ENCODE data around the gene GJB1. TPM values are rescaled to one million over a fixed set of nuclear protein-coding genes. Genes with fewer than 3 reads are reported as not detected.

GJB1 gene
- polyA plus RNA-seq, 1 donor (not counting 4 experiments of a cell fraction or from before 2014, with no cell fraction given) = not detected

GRCh38 chrX:71215338-71215912 lies 7.6 kb upstream of the GJB1 start:
- no peaks in the 10 kb centered on the region for H3K36me3 ChIP-seq (ENCODE audit: control insufficient read depth in 2 of 2, extremely low read depth in 1 of 2, insufficient read depth in 2 of 2, low read length in 2 of 2)
- no peak overlapping the region for H3K9ac ChIP-seq (ENCODE audit: control insufficient read depth, extremely low read depth, insufficient read depth, low read length)
- H3K4me1 ChIP-seq (ENCODE audit: control insufficient read depth, extremely low read depth, insufficient read depth, low read length) = no peaks in the 10 kb centered on the region
- dilution Hi-C loops (cut with MboI; ENCODE audit: extremely low pct_ligation_motif_present, low sequenced_read_pairs) = no loop called here
- H3K4me3 ChIP-seq (ENCODE audit: control insufficient read depth in 2 of 3, extremely low read depth in 1 of 3, insufficient read depth in 2 of 3, low read depth in 1 of 3, low read length in 3 of 3) = no peak overlapping the region
- no peaks in the 10 kb centered on the region for H3K79me2 ChIP-seq (ENCODE audit: control insufficient read depth, insufficient read depth, low read length)
- FAIRE-seq (no peak), DNase-seq (ENCODE audit: low read depth, low spot score) (no peak)
- no peaks in the 10 kb centered on the region for H4K20me1 ChIP-seq (ENCODE audit: control insufficient read depth, extremely low read depth, insufficient read depth, low read length)
- H3K27ac ChIP-seq (ENCODE audit: control insufficient read depth, insufficient read depth, low read length) = no peak overlapping the region
- H3K9me1 ChIP-seq (ENCODE audit: control insufficient read depth, extremely low read depth, insufficient read depth, low read length) = no peaks in the 10 kb centered on the region
- no peak for TF ChIP-seq CTCF (optimal IDR thresholded peaks at IDR 0.05 in 1 of 3, IDR thresholded peaks at IDR 0.05 in 1 of 3, conservative IDR thresholded peaks at IDR 0.05 in 1 of 3; ENCODE audit: extremely low read depth in 1 of 3, insufficient read depth in 2 of 3, low read length in 3 of 3)
- H3K27me3 ChIP-seq (ENCODE audit: control insufficient read depth, extremely low read depth, insufficient read depth, low read length) = no peaks in the 10 kb centered on the region
- no peaks in the 10 kb centered on the region for H3K9me3 ChIP-seq (ENCODE audit: control insufficient read depth, low read depth, low read length)
- no peak overlapping the region for H3K4me2 ChIP-seq (ENCODE audit: control insufficient read depth, extremely low read depth, insufficient read depth, low read depth, low read length)
- H2AFZ ChIP-seq (ENCODE audit: control insufficient read depth, low read length) = no peak overlapping the region

GRCh38 chrX:71216485-71216884 lies 6.5 kb upstream of the GJB1 start:
- Histone ChIP-seq H3K27me3 (ENCODE audit: control insufficient read depth, extremely low read depth, insufficient read depth, low read length) (no peaks in the 10 kb centered on the region), H3K36me3 (ENCODE audit: control insufficient read depth in 2 of 2, extremely low read depth in 1 of 2, insufficient read depth in 2 of 2, low read length in 2 of 2) (no peaks in the 10 kb centered on the region), H4K20me1 (ENCODE audit: control insufficient read depth, extremely low read depth, insufficient read depth, low read length) (no peaks in the 10 kb centered on the region), H3K4me1 (ENCODE audit: control insufficient read depth, extremely low read depth, insufficient read depth, low read length) (no peaks in the 10 kb centered on the region), H3K27ac (ENCODE audit: control insufficient read depth, insufficient read depth, low read length) (no peak overlapping the region), H2AFZ (ENCODE audit: control insufficient read depth, low read length) (no peak overlapping the region), H3K9me1 (ENCODE audit: control insufficient read depth, extremely low read depth, insufficient read depth, low read length) (no peaks in the 10 kb centered on the region), H3K4me3 (ENCODE audit: control insufficient read depth in 2 of 3, extremely low read depth in 1 of 3, insufficient read depth in 2 of 3, low read depth in 1 of 3, low read length in 3 of 3) (no peak overlapping the region), H3K9ac (ENCODE audit: control insufficient read depth, extremely low read depth, insufficient read depth, low read length) (no peak overlapping the region), H3K9me3 (ENCODE audit: control insufficient read depth, low read depth, low read length) (no peaks in the 10 kb centered on the region), H3K4me2 (ENCODE audit: control insufficient read depth, extremely low read depth, insufficient read depth, low read depth, low read length) (no peak overlapping the region), H3K79me2 (ENCODE audit: control insufficient read depth, insufficient read depth, low read length) (no peaks in the 10 kb centered on the region)
- DNase-seq (ENCODE audit: low read depth, low spot score) (no peak), FAIRE-seq (no peak)
- TF ChIP-seq EZH2 (IDR thresholded peaks at IDR 0.05; ENCODE audit: low read length) (no peak), CTCF (optimal IDR thresholded peaks at IDR 0.05 in 1 of 3, IDR thresholded peaks at IDR 0.05 in 1 of 3, conservative IDR thresholded peaks at IDR 0.05 in 1 of 3; ENCODE audit: extremely low read depth in 1 of 3, insufficient read depth in 2 of 3, low read length in 3 of 3) (no peak)
- dilution Hi-C loops (cut with MboI; ENCODE audit: extremely low pct_ligation_motif_present, low sequenced_read_pairs) = no loop called here
